ENCODE results near the gene GALT. TPM values are rescaled to one million over a fixed set of nuclear protein-coding genes. Genes with fewer than 3 reads are reported as not detected.

GALT gene
- total and polyA plus RNA-seq, 2 of the 13 experiments (the other 11 are each of a cell fraction or from before 2014, with no cell fraction given) = 40.4 to 46.3 TPM

- peaks cover 6% of the 10 kb centered on the region for H3K79me2 ChIP-seq (ENCODE audit: insufficient read depth, low read length)
- ChIA-PET CTCF (ENCODE audit: low intra/inter-chr PET ratio, low total read pairs) (interaction anchor here (3.5 kb wide), 1 partner anchor 18 kb away, joined by 54 read pairs; no protein-coding TSS in a partner anchor), POLR2A (interaction anchor here (1.7 kb wide), 1 partner anchor 22 kb away, joined by 3 read pairs; the partner anchor contains the start of gene SIGMAR1)
- no peaks in the 10 kb centered on the region for H3K9me3 ChIP-seq (ENCODE audit: low read length)
- WGBS (ENCODE audit: low lambda C conversion rate) = 94% methylated on average over 2 of the region's 2 CpGs
- BruUV-seq (replicated peaks) = no TSS peak
- peaks cover 36% of the 10 kb centered on the region for H3K4me1 ChIP-seq (ENCODE audit: insufficient read depth, low read length)
- no peak overlapping the region for H3K4me3 ChIP-seq (replicated peaks in 1 of 3; ENCODE audit: insufficient read depth in 1 of 3, low read depth in 2 of 3, low read length in 3 of 3)
- H3K9ac ChIP-seq (ENCODE audit: insufficient read depth, low read depth, low read length) = no peak overlapping the region
- in situ Hi-C loops (cut with HindIII; ENCODE audit: extremely low pct_ligation_motif_present, low pct_unique_long_range_greater_than_20kb) = no loop called here
- DNase-seq (ENCODE audit: low spot score) = no peak
- no peaks in the 10 kb centered on the region; the same call in 1 of the 2 replicates for H4K20me1 ChIP-seq (ENCODE audit: insufficient read depth, low read length)
- H3K27ac ChIP-seq (ENCODE audit: extremely low read length, insufficient read depth, low read length) = no peak overlapping the region
- no peak for TF ChIP-seq PPARG (CRISPR knock-in tag; conservative IDR thresholded peaks at IDR 0.05)
- no peak for TF ChIP-seq ZBTB1 (CRISPR knock-in tag; IDR thresholded peaks at IDR 0.05; ENCODE audit: borderline replicate concordance)
- TF ChIP-seq TIGD3 (CRISPR knock-in tag; IDR thresholded peaks at IDR 0.05; ENCODE audit: borderline replicate concordance) = no peak
- TF ChIP-seq YY1 (IDR thresholded peaks at IDR 0.05; ENCODE audit: insufficient read depth, insufficient replicate concordance, low read depth, low read length) = no peak
- no peak for TF ChIP-seq ZFP90 (CRISPR knock-in tag; IDR thresholded peaks at IDR 0.05; ENCODE audit: borderline replicate concordance)
- no peak for TF ChIP-seq WIZ (CRISPR knock-in tag; IDR thresholded peaks at IDR 0.05)
- TF ChIP-seq RFXANK (CRISPR knock-in tag; IDR thresholded peaks at IDR 0.05) = no peak
- TF ChIP-seq SNAPC2 (CRISPR knock-in tag; IDR thresholded peaks at IDR 0.05) = no peak
- TF ChIP-seq PAX8 (CRISPR knock-in tag; IDR thresholded peaks at IDR 0.05; ENCODE audit: borderline replicate concordance) = no peak
- TF ChIP-seq ZBTB49 (CRISPR knock-in tag; IDR thresholded peaks at IDR 0.05; ENCODE audit: borderline replicate concordance) = no peak
- no peak for TF ChIP-seq ZNF850 (CRISPR knock-in tag; conservative IDR thresholded peaks at IDR 0.05)
- no peak for TF ChIP-seq MAZ (IDR thresholded peaks at IDR 0.05; ENCODE audit: borderline replicate concordance, low read depth, low read length)
- TF ChIP-seq MAZ (CRISPR knock-in tag; IDR thresholded peaks at IDR 0.05; ENCODE audit: low read depth) = no peak
- no peak for TF ChIP-seq PAWR (CRISPR knock-in tag; IDR thresholded peaks at IDR 0.05; ENCODE audit: borderline replicate concordance)
- no peak for TF ChIP-seq ZBTB8A (CRISPR knock-in tag; IDR thresholded peaks at IDR 0.05; ENCODE audit: borderline replicate concordance, low read depth)
- no peak for TF ChIP-seq RBM39 (IDR thresholded peaks at IDR 0.05; ENCODE audit: low read depth, low read length, poor library complexity, severe bottlenecking)
- TF ChIP-seq ZNF776 (CRISPR knock-in tag; IDR thresholded peaks at IDR 0.05) = no peak
- TF ChIP-seq ZNF7 (CRISPR knock-in tag; IDR thresholded peaks at IDR 0.05) = no peak
- H3K27me3 ChIP-seq (ENCODE audit: control insufficient read depth in 1 of 2, insufficient read depth in 2 of 2, low read length in 2 of 2) = no peaks in the 10 kb centered on the region; a peak in 1 of 5 replicates
- FAIRE-seq = no peak
- intact Hi-C loops (cut with micrococcal nuclease; ENCODE audit: unreplicated experiment) = no loop called here
- no peak overlapping the region for H2AFZ ChIP-seq (ENCODE audit: low read length)
- H3K36me3 ChIP-seq (replicated peaks in 1 of 2; ENCODE audit: control insufficient read depth in 1 of 2, insufficient read depth in 2 of 2, low read length in 2 of 2) = peaks cover 2 to 4% of the 10 kb centered on the region in 2 experiments; a peak in 2 of 5 replicates
- no peak overlapping the region for H3K4me2 ChIP-seq (ENCODE audit: low read depth, low read length)
- no peak for ATAC-seq
These were observed 31.3 kb upstream of the GALT start for GRCh38 chr9:34615132-34615531.

Data from HepG2 (cell line).